Parathyroid adenoma (tissue), 2 donors: ENCODE results near the gene PLCH2.

Experiments
- H2AFZ ChIP-seq: fragments of 300-600 bp; sonication (generic); one replicate; pipeline ENCODE4 v1.7.0; 2017; ENCODE audit warnings: antibody characterized with exemption, mild to moderate bottlenecking
- H3K27ac ChIP-seq: fragments of 300-600 bp; sonication (generic); one replicate; pipeline ENCODE4 v1.7.0; 2017
- H3K27me3 ChIP-seq: fragments of 300-600 bp; sonication (generic); one replicate; pipeline ENCODE4 v1.7.0; 2017; ENCODE audit warnings: low read length; ENCODE audit not compliant: control insufficient read depth, insufficient read depth
- H3K36me3 ChIP-seq: fragments of 300-600 bp; sonication (generic); one replicate; pipeline ENCODE4 v1.7.0; 2017; ENCODE audit warnings: low read length; ENCODE audit not compliant: control insufficient read depth, insufficient read depth
- H3K4me1 ChIP-seq: fragments of 300-600 bp; sonication (generic); one replicate; pipeline ENCODE4 v1.7.0; 2017; ENCODE audit warnings: control low read depth
- H3K4me2 ChIP-seq: fragments of 300-600 bp; sonication (generic); one replicate; pipeline ENCODE4 v1.7.0; 2017; ENCODE audit warnings: low read length
- H3K4me3 ChIP-seq: fragments of 300-600 bp; sonication (generic); one replicate; pipeline ENCODE4 v1.7.0; 2017; ENCODE audit warnings: low read depth, low read length
- H3K79me2 ChIP-seq: fragments of 300-600 bp; sonication (generic); one replicate; pipeline ENCODE4 v1.7.0; 2017; ENCODE audit warnings: control low read depth
- H3K9ac ChIP-seq: fragments of 300-600 bp; sonication (generic); one replicate; pipeline ENCODE4 v1.7.0; 2017; ENCODE audit warnings: mild to moderate bottlenecking
- H3K9me3 ChIP-seq: fragments of 300-600 bp; sonication (generic); one replicate; pipeline ENCODE4 v1.7.0; 2017; ENCODE audit warnings: low read length; ENCODE audit not compliant: control insufficient read depth
- CTCF ChIP-seq: fragments of 300-600 bp; sonication (generic); IDR thresholded peaks from one replicate; pipeline ENCODE4 v1.7.0; 2017; ENCODE audit warnings: antibody characterized with exemption, mild to moderate bottlenecking
- donor health status: primary hyperparathyroidism.

Gene PLCH2

GRCh38 chr1:2483026-2483425 is 6.9 kb downstream of the PLCH2 start:
- no peak overlapping the region for H2AFZ ChIP-seq
- H3K79me2 ChIP-seq, result no peaks in the 10 kb centered on the region
- H3K4me3 ChIP-seq, result no peak overlapping the region
- H3K27ac ChIP-seq, result no peak overlapping the region
- H3K4me2 ChIP-seq, result no peak overlapping the region
- H3K9ac ChIP-seq, result no peak overlapping the region
- no peaks in the 10 kb centered on the region for H3K36me3 ChIP-seq
- TF ChIP-seq CTCF, result no peak
- H3K9me3 ChIP-seq, result no peaks in the 10 kb centered on the region
- H3K4me1 ChIP-seq, result peaks cover 21% of the 10 kb centered on the region
- H3K27me3 ChIP-seq, result no peaks in the 10 kb centered on the region

- Histone ChIP-seq H3K9ac (no peak overlapping the region), H3K36me3 (no peaks in the 10 kb centered on the region), H3K4me1 (peaks cover 21% of the 10 kb centered on the region), H2AFZ (no peak overlapping the region), H3K4me2 (no peak overlapping the region), H3K4me3 (no peak overlapping the region), H3K79me2 (no peaks in the 10 kb centered on the region), H3K27ac (no peak overlapping the region), H3K9me3 (no peaks in the 10 kb centered on the region), H3K27me3 (no peaks in the 10 kb centered on the region)
- TF ChIP-seq CTCF, result no peak
These were observed 7.9 kb downstream of the PLCH2 start for GRCh38 chr1:2483970-2484369.

- H3K9me3 ChIP-seq, result no peaks in the 10 kb centered on the region
- H3K79me2 ChIP-seq, result no peaks in the 10 kb centered on the region
- H3K4me3 ChIP-seq, result no peak overlapping the region
- no peak overlapping the region for H3K27ac ChIP-seq
- no peaks in the 10 kb centered on the region for H3K36me3 ChIP-seq
- H3K4me2 ChIP-seq, result no peak overlapping the region
- H3K27me3 ChIP-seq, result no peaks in the 10 kb centered on the region
- no peak overlapping the region for H3K9ac ChIP-seq
- no peak for TF ChIP-seq CTCF
- H3K4me1 ChIP-seq, result peaks cover 8% of the 10 kb centered on the region
- no peak overlapping the region for H2AFZ ChIP-seq
These were observed 10.0 kb downstream of the PLCH2 start for GRCh38 chr1:2486041-2486440.

- H2AFZ ChIP-seq, result no peak overlapping the region
These were observed 10.5 kb downstream of the PLCH2 start for GRCh38 chr1:2486558-2486957.

More at GRCh38 chr1:2486558-2486957, 10.5 kb downstream of the PLCH2 start:
- Histone ChIP-seq H3K36me3 (no peaks in the 10 kb centered on the region), H3K9ac (no peak overlapping the region), H3K4me1 (peaks cover 3% of the 10 kb centered on the region), H3K27ac (no peak overlapping the region), H3K4me3 (no peak overlapping the region), H3K4me2 (no peak overlapping the region), H3K9me3 (no peaks in the 10 kb centered on the region), H3K27me3 (no peaks in the 10 kb centered on the region), H3K79me2 (no peaks in the 10 kb centered on the region)
- TF ChIP-seq CTCF, result no peak
